Posterior vena cava (tissue), 2 donors: ENCODE measurements around the gene FHOD3. TPM values are rescaled to one million over a fixed set of nuclear protein-coding genes. Genes with fewer than 3 reads are reported as not detected.

ENCODE experiments used
- DNase-seq: peaks from one replicate; pipeline ENCODE4 v3.0.0-alpha.2; 2020; ENCODE audit warnings: low spot score
- intact Hi-C, 2 donors: fragments of 100-400 bp; cut with DNase I; formaldehyde crosslinking; loops; one replicate each; pipeline versions ENCODE4 v1.14.1 to v1.14.2; 2022 to 2023
- total RNA-seq, 2 donors: library from RNA; stranded (reverse); fragmentation: NEBNext Ultra II Directional; extraction: Animal tissue kit (Norgen Biotek cat#: 25700); gene quantifications; one replicate each; pipeline ENCODE4 v1.2.1, GENCODE V29; 2021
- donor health status: DM: yes; HTN: yes; CAD: no.
- donor health status: DM: yes; HTN: yes; CAD: no.

Gene FHOD3
- total RNA-seq, 2 donors from 2014 or later = 26.0 to 29.8 TPM

DNA sequence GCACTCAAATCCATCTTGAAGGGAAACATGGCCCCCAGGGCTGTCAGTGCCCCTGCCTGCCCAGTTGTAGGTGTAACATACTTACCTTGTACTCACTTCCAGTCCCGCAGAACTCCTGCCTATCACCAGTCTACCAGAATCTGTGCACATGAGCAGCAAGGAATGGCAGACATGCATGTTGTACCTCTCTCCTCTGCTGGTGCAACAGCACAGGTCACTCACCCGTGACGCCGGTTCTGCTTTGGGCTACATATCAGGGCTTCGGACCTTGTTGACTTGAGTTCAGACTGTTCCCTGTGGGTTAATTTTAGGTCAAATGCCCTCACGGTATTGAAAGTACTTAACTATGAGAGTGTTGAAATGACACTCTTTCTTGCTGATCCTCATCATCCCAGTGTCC is 315.6 kb downstream of the FHOD3 start:
- intact Hi-C loops = no loop called here
- no peak for DNase-seq

- no peak for DNase-seq
- intact Hi-C loops = no loop called here
Observed at GRCh38 chr18:36613810-36614209, 316.3 kb downstream of the FHOD3 start.

DNA sequence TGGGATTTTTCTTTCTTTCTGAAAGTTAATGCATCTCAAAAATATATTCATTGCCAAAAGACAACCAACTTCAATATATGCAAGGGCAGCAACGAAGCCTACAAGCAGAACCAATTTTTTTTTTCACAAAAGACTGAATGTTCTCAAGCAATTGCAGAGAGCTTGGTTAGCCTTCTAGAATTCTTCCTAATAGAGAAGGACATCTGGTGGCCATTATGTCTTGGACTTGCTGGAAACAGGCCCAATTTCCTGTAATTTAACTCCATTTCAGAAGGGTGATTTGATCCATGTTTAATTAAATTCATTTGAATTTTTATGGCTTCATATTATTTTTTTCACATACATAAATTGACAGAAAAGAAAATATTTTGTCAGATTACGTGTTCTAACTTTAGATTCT is 323.3 kb downstream of the FHOD3 start:
- no peak for DNase-seq

DNA sequence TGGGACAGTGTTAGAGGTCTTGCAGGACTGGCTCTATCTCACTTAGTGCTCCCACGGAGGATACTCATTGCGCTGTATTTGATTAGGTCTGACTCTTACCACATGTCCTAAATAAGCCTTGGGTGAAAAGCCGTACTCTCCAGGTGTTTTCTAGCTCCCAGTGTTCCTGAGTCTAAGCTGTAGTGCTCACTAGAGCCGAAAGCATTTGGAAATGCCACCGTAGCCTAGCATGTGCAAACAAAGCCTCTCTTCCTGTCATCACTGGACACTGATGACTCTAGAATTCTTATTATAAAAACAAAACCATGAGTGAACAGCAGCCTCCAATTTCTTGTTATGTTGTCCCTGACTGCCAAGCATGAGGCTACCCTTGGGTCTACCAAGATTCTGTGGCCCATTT is 325.1 kb downstream of the FHOD3 start:
- intact Hi-C loops = no loop called here
- no peak for DNase-seq

More for the DNA sequence above, 323.3 kb downstream of the FHOD3 start:
- intact Hi-C loops = no loop called here

DNA sequence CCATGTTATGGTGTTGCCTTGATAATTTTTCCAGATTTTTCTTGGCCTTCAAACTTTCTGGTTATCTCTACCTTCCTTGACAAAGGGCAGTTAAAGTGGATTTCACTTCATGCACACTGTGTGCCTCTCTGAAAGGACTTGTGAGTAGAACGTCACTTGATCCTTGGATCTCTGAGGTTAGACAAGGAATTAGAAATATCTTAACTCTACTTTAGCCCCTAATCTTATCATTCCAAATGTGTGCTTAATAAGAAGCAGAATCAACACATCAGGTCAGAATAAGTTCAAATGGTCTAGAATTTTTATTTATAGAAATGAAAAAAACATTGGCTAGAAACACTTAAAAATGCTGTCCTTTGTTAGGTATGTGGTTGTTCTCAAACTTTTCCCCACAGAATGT is 325.6 kb downstream of the FHOD3 start:
- intact Hi-C loops = no loop called here
- DNase-seq = no peak

- intact Hi-C loops = no loop called here
- DNase-seq = no peak
Observed at GRCh38 chr18:36623681-36624190, 326.2 kb downstream of the FHOD3 start.

GRCh38 chr18:36624451-36625167 is 327.1 kb downstream of the FHOD3 start:
- DNase-seq = no peak
- intact Hi-C loops = no loop called here

DNA sequence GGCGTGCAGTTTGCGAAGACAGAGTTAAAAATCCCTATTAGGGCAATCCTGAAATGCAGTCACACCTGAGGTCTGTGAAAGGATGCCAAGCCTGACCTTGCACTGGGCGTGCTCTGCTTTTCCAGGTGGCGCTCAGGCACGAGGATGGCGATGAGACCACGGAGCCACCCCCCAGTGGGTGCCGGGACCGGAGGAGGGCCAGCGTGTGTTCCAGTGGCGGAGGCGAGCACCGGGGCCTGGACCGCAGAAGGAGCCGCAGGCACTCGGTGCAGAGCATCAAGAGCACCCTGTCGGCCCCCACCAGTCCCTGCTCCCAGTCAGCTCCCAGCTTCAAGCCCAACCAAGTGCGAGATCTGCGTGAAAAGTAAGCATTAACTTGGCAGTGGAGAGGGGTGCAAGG is 327.9 kb downstream of the FHOD3 start:
- intact Hi-C loops = no loop called here
- DNase-seq = no peak

DNA sequence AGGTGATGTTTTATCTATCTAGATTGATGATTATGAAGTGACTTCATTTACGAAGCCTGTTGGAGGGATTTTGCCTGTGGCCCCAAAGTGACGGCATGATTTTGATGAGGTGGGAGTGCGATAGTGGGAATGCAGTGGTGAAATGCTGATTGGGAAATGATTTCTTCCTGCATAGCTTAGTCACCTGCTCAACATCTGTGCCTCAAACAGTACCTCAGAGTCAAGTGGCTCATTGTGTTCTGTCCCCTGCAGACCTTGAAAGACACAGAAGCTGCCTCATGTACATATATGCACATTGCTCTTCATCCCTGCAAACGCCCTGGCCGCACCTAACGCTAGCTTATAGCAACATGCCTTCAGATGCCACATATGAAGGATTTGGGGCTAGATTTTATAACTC is 330.1 kb downstream of the FHOD3 start:
- DNase-seq = no peak
- intact Hi-C loops = no loop called here

DNA sequence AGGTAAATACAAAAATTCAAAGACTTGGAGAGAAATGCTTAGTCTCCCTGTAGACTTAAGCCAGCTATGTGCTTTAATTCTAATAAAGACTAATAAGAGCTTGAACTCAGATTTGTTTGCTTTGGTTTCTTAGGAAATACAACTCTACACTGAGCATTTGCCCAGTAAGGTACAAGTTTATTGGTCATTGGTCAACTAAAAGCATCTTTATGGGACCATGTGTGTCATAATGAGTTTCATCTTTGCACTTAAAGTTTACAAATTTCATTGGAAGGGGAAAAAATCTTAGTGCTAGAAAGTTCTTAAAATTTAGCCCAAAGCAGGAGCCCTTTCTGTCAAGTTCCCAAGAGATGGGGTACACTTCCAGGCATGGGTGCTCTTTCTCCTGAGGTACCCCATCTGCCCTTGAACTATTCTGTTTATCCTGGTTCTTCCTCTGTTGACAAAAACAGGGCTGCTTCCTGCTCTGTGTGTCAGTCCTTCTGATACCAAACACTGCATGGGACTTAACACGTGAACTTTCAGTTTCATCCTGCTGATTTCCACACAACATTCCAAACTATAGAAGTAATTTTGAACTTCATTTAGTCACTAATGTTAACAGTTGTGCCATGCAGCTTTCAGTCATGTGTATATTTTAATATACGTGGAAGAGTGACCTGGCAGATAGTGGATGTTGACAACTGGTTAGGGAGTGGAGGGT is 331.1 kb downstream of the FHOD3 start:
- no peak for DNase-seq
- intact Hi-C loops = no loop called here

DNA sequence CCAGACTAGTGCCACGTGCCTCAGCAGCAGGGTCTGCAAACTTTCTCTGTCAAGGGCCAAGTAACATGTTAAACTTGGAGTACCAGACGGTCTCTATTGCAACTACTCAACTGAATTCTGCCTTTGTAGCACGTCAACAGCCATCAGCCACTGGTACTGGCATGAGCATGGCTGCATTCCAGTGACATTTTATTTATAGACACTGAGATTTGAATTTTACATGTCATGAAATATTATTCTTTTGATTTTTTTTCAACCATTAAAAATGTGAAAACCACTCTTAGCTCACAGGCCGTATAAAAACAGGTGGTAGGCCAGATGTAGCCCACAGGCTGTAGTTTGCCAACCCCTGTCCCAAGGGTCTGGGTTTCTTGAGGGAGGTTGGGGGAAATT is 331.6 kb downstream of the FHOD3 start:
- intact Hi-C loops = no loop called here
- DNase-seq = no peak

- intact Hi-C loops = no loop called here
Observed at GRCh38 chr18:36629836-36630235, 332.3 kb downstream of the FHOD3 start.

DNA sequence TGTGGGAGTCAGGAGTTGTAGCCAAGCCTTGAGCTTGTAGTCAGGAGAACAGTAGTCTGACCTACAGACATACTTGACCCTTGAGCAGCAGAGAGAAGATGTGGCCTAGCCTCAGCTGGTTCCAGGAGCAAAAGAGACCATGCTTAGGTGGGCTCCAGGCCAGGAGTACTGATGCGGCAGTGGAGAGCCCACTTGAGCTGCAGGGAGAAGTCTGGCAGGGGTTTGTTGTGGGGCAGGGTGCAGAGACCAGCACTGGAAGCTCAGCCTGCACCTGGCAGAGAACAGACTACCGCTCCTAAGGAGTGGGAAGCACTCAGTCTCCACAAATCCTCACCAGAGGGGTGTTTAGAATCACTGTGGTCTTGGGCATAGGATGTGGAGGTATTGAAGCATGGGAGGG is 333.4 kb downstream of the FHOD3 start:
- intact Hi-C loops = no loop called here
- no peak for DNase-seq

More at GRCh38 chr18:36629836-36630235, 332.3 kb downstream of the FHOD3 start:
- DNase-seq = no peak

DNA sequence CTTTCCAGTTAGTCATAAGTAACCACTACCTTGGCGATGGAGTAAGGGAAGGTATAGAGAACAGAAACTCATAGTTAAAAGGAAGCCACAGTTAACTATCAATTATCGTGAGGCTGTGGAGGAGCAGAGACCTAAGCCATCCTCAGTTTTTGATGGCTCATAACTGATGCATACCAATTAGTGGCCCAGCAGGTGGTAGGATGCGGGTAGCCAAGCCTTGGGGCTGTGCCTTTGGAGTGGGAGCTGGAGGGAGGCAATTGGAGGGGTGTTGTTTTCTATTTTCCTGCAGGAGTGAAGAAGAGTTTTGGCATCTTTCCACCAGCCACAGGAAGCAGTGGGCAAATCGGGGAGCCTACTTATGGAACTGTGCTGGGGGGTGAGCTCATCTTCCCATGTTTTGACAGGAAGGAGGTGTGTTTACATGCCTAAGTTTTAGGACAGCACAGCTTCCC is 336.5 kb downstream of the FHOD3 start:
- no peak for DNase-seq
- intact Hi-C loops = no loop called here

GRCh38 chr18:36634573-36635216 is 337.2 kb downstream of the FHOD3 start:
- intact Hi-C loops = loop anchor here in 1 of 2 donors (5.0 kb wide), 1 partner anchor 68 kb away; no protein-coding TSS in a partner anchor
- DNase-seq = no peak

GRCh38 chr18:36635414-36636096 is 338.0 kb downstream of the FHOD3 start:
- no peak for DNase-seq
- intact Hi-C loops = loop anchor here in 1 of 2 donors (5.0 kb wide), 1 partner anchor 67 kb away; no protein-coding TSS in a partner anchor

DNA sequence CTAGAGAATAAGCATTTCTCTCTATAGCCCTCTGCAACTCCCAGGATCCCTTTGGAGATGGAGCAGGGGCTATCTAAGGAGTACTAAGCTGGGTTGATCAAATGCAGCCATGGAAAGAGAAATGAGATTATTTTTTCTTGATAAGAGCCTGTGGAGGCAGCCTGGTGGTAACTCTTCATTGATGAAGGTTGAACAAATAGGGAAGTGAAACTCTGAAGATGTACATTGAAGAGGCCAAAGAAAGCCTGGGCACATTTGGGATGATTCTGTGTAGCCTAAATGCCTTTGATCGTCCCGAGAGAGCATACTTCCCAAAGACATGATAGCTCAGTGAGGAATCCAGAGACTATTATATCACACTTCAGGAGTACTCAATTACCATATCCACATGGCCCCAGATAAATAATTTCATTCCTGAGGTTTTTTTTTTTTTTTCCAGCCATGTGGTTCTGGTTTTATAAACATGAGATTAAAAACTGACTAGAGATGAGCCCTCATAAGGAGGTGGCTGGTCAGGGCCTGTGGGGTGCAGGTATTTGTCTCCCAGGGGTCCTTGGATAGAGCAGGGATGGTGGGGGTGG is 338.8 kb downstream of the FHOD3 start:
- intact Hi-C loops = loop anchor here in 1 of 2 donors (5.0 kb wide), 1 partner anchor 66 kb away; no protein-coding TSS in a partner anchor
- no peak for DNase-seq

- intact Hi-C loops = loop anchor here in 1 of 2 donors (5.0 kb wide), 1 partner anchor 64 kb away; no protein-coding TSS in a partner anchor
- no peak for DNase-seq
Observed at GRCh38 chr18:36638224-36638623, 340.7 kb downstream of the FHOD3 start.
